GM18519 (cell line): ENCODE measurements around the gene CALCOCO1.
"Not testable (repeated sequence)": the region's sequence is repeated elsewhere in the genome, so short reads cannot be mapped to it uniquely, and the experiment has no call there.

Experiments used
- ATAC-seq: cut with Tn5 transposase; IDR thresholded peaks from one replicate; pipeline ENCODE4 v1.9.1; 2021; ENCODE audit warnings: mild to moderate bottlenecking, moderate library complexity; ENCODE audit not compliant: unreplicated experiment, low FRiP score

CALCOCO1 gene

DNA sequence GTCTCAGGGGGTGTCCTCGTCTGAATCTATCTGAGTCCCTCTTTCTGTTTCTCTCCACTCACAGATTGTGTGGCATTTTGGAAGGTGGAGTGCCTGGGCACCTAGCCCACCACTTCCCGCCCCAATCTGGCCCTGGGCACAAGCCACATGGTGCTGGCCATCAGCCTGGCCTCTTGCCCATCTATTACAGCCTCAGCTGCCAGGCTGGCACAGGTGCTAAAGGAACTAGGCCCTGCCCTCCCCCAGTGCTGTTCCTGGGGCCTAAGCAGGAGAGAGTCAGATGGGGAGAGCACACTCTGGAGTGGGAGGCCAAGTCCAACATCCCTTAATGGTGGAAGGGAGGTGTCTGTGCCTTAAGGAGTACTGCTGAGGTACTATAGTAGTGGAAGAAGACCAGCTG lies 8.3 kb upstream of the CALCOCO1 start:
- no peak for ATAC-seq

DNA sequence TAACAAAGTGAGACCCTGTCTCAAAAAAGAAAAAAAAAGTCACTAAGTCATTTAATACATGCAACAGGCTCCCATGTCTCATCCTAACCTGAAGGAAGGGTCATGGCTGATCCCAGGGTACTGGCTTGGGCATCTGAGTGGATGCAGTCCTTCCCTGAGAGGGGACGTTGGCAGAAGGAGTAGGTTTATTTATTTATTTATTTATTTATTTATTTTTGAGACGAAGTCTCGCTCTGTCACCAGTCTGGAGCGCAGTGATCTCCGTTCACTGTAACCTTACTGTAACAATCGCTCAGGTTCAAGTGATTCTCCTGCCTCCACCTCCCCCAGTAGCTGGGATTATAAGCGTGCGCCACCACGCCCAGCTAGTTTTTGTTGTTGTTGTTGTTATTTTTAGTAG lies 7.2 kb upstream of the CALCOCO1 start:
- ATAC-seq: no peak

DNA sequence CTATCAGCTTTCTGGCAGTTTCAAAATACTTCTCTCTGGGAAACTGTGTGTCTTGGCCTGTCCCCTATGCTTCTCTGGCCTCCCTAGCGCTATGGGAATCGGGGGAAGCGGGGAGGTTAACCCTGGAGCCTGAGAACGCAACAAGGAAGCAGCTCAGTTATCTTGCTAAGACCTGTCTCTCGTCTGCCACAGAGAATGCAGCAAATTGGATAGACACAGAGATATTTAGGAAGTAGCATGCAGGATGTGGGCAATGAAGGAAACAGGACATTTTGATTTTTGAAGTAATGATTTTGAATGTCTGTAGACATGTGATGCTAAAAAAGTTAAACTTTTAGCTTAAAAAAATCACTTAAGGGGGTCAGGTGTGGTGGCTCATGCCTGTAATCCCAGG lies 6.6 kb upstream of the CALCOCO1 start:
- no peak for ATAC-seq

- ATAC-seq: no peak
Observed at GRCh38 chr12:53733051-53733806, 6.0 kb upstream of the CALCOCO1 start.

- no peak for ATAC-seq
Observed at GRCh38 chr12:53729644-53730043, 2.4 kb upstream of the CALCOCO1 start.

GRCh38 chr12:53728206-53728605 lies 954 bp upstream of the CALCOCO1 start:
- no peak for ATAC-seq

DNA sequence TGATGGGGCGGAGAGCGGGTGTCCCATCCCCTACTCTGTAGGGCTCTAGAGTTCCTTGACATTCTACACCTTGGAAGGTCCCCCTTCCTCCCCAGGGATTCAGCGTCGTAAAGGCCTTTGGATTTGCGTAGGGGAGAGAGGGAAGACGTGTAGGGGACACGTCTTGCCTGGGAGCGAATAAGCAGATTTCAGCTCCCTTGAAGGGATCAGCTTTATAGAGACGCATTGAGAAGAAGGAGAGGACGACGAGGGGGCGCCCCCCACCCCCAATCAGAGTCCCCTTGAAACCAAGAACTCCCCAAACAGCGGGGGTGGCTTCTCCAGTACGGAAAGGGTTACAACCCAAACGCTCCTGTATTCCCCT lies 324 bp downstream of the CALCOCO1 start:
- ATAC-seq: no peak

DNA sequence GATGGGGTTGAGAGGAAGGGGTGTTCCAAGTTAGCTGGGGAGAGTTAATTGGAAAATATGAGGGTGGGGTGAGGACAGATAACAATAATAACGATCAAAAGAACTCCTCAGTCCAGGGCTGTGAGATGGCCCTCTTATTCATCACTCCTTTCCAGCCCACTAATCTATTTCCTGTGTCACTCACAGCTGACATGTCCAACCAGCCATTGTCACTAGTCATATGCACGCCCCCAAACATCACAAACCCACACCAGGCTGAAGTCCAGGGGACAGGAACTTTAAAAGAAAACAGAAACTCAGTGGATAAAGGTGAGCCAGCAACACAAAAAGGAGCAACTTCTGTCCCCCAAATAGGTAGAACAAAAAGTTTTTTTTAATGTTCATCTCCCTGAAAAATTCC lies 911 bp downstream of the CALCOCO1 start:
- ATAC-seq: no peak

GRCh38 chr12:53725824-53726223 lies 1.4 kb downstream of the CALCOCO1 start:
- ATAC-seq: no peak

DNA sequence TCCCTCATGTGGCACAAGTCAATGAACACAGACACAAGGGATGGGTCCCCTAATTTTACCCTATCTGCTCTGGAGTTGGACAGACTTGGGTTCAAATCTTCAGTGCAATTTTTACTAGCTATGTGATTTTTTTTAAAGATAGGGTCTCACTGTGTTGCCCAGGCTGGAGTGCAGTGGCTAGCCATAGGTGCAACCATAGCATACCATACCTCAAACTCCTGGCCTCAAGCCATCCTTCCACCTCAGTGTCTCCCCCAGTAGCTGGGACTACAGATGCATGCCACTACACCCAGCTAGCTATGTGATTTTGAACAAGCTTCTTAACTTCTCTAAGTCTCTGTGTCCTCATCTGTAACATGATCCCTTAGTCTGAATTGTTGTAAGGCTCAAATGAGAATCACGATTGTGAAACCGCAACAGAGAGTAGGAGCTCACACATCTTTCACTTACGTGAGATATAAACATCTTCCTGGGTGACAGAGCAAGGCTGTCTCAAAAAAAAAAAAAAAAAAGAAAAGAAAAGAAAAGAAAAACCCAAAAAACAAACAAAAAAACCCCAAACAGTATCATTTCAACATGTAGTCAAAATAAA lies 4.7 kb downstream of the CALCOCO1 start:
- ATAC-seq: no peak

DNA sequence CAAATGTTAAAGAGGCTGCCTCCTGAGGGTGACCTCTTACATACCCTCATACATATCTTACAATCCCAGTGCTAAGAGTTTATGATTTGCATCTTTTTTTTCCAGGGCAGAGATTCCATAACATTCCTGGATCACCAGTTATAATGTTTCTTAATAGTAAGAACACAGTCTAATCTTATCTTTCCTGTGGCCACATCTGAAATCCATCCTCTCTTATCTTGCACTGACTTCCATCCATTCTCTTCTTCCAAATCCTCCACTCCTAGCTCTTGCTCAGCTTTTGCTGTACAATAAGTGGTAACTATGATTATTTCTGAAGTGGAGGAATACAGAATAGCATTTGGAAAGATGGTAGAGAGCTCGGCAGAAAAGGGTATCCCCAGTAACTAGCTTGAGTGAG lies 6.3 kb downstream of the CALCOCO1 start:
- ATAC-seq: no peak

GRCh38 chr12:53719649-53720048 lies 7.6 kb downstream of the CALCOCO1 start:
- no peak for ATAC-seq

GRCh38 chr12:53718567-53718966 lies 8.7 kb downstream of the CALCOCO1 start:
- ATAC-seq: not testable (repeated sequence)

DNA sequence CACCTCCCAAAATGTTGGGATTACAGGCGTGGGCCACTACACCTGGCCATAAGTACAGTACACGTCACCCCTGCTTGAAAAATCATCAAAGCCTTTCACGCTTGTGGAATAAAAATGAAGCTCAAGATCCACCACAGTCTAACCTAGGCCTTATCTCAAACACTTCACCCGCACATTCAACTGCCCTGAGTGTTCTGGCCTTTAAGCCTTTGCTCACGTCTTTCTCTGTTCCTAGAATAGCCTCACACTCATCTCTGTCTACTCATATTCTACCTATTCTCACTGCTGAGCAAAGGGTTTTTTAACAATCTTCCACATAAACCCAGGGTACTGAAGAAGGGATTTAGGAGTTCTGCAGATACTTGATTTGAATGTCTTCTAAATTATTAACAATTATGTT lies 9.9 kb downstream of the CALCOCO1 start:
- ATAC-seq: no peak

- no peak for ATAC-seq
Observed at GRCh38 chr12:53714004-53714403, 13.2 kb downstream of the CALCOCO1 start.

DNA sequence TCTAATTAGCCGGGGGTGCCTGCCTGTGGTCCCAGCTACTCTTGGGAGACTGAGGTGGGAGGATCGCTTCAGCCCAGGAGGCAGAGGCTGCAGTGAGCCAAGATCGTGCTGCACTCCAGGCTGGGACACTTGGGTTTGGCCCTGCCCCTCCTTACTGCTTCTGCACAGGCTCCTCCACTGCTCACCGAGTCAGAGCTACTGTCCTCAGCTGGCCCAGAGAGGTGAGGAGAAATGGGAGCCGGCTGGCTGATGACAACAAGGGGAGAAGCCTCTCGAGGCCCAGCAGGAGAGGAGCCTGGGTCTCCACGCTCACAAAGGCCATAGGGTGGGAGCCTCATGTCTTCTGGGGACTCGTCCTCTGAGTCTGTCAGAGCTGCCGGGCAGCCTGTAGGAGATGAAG lies 13.7 kb downstream of the CALCOCO1 start:
- no peak for ATAC-seq

- ATAC-seq: no peak
Observed at GRCh38 chr12:53712059-53712643, 15.1 kb downstream of the CALCOCO1 start.

- no peak for ATAC-seq
Observed at GRCh38 chr12:53710091-53710490, 17.2 kb downstream of the CALCOCO1 start.

- no peak for ATAC-seq
Observed at GRCh38 chr12:53709671-53710070, 17.6 kb downstream of the CALCOCO1 start.

- ATAC-seq: no peak
Observed at GRCh38 chr12:53706080-53706479, 21.2 kb downstream of the CALCOCO1 start.

- no peak for ATAC-seq
Observed at GRCh38 chr12:53703756-53704155, 23.5 kb downstream of the CALCOCO1 start.
